Right lobe of liver (tissue), 4 donors: Measurements from ENCODE around the gene ITPR1.

Experiments used
- POLR2A ChIP-seq: fragments of 450-650 bp; IDR thresholded peaks from one replicate; pipeline ENCODE4 v1.6.1; 2017; ENCODE audit warnings: antibody characterized with exemption, mild to moderate bottlenecking
- TF ChIP-seq, protein P1 (sequence below), 4 donors: fragments of 200-600 bp in 3 of 4; fragments of 450-650 bp in 1 of 4; IDR thresholded peaks; one replicate each; pipeline versions ENCODE4 v1.5.1 to v1.8.0; 2016 to 2022; ENCODE audit warnings: antibody characterized with exemption in 4 of 4, mild to moderate bottlenecking in 2 of 4
- donor health status: DM: no; HTN: no; CAD: no.
- donor health status: DM: no; HTN: no; CAD: no.
- donor health status: DM: no; HTN: yes; CAD: no.

DNA sequence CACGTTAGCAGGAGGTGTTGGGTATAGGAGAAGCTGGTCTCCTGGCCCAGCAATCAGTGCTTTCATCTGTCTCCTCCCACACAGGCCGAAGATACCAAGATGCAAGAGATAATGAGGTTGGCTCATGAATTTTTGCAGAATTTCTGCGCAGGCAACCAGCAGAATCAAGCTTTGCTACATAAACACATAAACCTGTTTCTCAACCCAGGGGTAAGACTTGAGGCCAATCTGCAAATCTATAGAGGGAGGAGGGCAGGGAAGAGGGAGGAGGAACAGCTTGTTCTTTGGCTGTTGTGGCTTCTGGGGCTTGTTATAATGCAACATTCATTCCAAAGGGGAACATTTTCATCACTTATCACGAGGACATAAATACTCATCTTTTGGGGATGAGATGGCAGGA is 195.3 kb downstream of the ITPR1 start:
- TF ChIP-seq, protein P1, sequence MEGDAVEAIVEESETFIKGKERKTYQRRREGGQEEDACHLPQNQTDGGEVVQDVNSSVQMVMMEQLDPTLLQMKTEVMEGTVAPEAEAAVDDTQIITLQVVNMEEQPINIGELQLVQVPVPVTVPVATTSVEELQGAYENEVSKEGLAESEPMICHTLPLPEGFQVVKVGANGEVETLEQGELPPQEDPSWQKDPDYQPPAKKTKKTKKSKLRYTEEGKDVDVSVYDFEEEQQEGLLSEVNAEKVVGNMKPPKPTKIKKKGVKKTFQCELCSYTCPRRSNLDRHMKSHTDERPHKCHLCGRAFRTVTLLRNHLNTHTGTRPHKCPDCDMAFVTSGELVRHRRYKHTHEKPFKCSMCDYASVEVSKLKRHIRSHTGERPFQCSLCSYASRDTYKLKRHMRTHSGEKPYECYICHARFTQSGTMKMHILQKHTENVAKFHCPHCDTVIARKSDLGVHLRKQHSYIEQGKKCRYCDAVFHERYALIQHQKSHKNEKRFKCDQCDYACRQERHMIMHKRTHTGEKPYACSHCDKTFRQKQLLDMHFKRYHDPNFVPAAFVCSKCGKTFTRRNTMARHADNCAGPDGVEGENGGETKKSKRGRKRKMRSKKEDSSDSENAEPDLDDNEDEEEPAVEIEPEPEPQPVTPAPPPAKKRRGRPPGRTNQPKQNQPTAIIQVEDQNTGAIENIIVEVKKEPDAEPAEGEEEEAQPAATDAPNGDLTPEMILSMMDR (IDR thresholded peaks at IDR 0.05) = no peak
- no peak for TF ChIP-seq POLR2A
